Upper lobe of right lung (tissue), 1 donor: ENCODE measurements around the gene RGR. TPM values are rescaled to one million over a fixed set of nuclear protein-coding genes. Genes with fewer than 3 reads are reported as not detected.

Experiments
- ATAC-seq: fragments of 200-7000 bp; cut with Tn5 transposase; one replicate; pipeline ENCODE4 v1.9.1; 2020; ENCODE audit warnings: mild to moderate bottlenecking, moderate library complexity
- DNase-seq: peaks from one replicate; pipeline ENCODE4 v3.0.0-alpha.2; 2020
- H3K27ac ChIP-seq: fragments of 200-600 bp; one replicate; pipeline ENCODE4 v1.8.0; 2022
- H3K27me3 ChIP-seq: fragments of 200-600 bp; one replicate; pipeline ENCODE4 v1.8.0; 2022; ENCODE audit warnings: mild to moderate bottlenecking
- H3K36me3 ChIP-seq: fragments of 200-600 bp; one replicate; pipeline ENCODE4 v1.8.0; 2022
- H3K4me1 ChIP-seq: fragments of 200-600 bp; one replicate; pipeline ENCODE4 v1.8.0; 2022
- H3K4me3 ChIP-seq: fragments of 200-600 bp; one replicate; pipeline ENCODE4 v1.8.0; 2022; ENCODE audit warnings: mild to moderate bottlenecking
- H3K9me3 ChIP-seq: fragments of 200-600 bp; one replicate; pipeline ENCODE4 v1.8.0; 2022
- intact Hi-C: fragments of 100-400 bp; cut with DNase I; formaldehyde crosslinking; loops from one replicate; pipeline ENCODE4 v1.11.0; 2022
- total RNA-seq: library from RNA; stranded (reverse); fragmentation: NEBNext Ultra II Directional; extraction: Animal tissue kit (Norgen Biotek cat#: 25700); gene quantifications from one replicate; pipeline ENCODE4 v1.2.1, GENCODE V29; 2021
- TF ChIP-seq, protein P1 (sequence below): fragments of 200-600 bp; IDR thresholded peaks from one replicate; pipeline ENCODE4 v1.8.0; 2022; ENCODE audit warnings: antibody characterized with exemption
- donor health status: DM: no; HTN: yes; CAD: no; lungs with severe emphysema.

The RGR gene
- total RNA-seq, 1 donor from 2014 or later: 0.41 TPM

DNA sequence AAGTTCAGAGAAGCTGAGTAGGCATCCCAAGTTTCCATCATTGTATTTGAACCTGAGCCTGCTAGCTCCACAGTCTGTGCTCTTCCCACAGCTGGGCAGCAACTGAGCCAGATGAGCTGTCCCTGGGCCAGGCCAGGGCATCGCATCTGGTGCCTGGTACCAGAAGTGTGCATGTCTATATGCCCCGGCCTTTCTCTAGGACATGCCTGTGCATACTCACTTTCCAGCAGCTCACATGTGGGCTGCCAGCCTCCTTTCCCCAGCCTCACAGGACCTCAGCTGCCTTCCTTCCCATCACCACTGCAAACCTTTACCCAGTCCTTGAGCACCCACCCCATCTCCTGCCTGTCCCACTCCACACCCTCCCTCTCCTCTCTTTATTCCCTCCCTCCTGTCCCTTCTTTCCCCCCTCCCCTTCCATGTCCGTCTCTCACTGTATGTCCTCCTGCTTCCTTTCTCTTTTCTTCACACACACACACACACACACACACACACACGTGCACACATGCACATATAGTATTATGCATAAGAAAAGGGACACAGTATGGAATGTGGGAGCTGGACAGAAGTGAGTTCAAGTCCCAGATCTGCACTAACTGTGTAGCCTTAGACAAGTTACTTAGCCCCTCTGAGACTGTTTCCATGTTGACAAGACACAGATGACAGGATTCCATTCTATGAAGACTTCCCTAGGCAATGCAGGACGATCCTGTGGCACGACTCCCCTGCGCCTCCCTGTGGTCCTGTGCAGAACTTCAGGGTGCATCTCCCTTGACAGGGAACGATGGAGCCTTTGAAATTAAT lies 39.6 kb upstream of the RGR start:
- H3K9me3 ChIP-seq: no peaks in the 10 kb centered on the region
- no peak overlapping the region for H3K4me3 ChIP-seq
- ATAC-seq (peak; percentile 71), DNase-seq (no peak)
- no peaks in the 10 kb centered on the region for H3K36me3 ChIP-seq
- H3K27ac ChIP-seq: no peak overlapping the region
- no peaks in the 10 kb centered on the region for H3K4me1 ChIP-seq
- H3K27me3 ChIP-seq: peaks cover 14% of the 10 kb centered on the region
- intact Hi-C loops: no loop called here
- TF ChIP-seq, protein P1, sequence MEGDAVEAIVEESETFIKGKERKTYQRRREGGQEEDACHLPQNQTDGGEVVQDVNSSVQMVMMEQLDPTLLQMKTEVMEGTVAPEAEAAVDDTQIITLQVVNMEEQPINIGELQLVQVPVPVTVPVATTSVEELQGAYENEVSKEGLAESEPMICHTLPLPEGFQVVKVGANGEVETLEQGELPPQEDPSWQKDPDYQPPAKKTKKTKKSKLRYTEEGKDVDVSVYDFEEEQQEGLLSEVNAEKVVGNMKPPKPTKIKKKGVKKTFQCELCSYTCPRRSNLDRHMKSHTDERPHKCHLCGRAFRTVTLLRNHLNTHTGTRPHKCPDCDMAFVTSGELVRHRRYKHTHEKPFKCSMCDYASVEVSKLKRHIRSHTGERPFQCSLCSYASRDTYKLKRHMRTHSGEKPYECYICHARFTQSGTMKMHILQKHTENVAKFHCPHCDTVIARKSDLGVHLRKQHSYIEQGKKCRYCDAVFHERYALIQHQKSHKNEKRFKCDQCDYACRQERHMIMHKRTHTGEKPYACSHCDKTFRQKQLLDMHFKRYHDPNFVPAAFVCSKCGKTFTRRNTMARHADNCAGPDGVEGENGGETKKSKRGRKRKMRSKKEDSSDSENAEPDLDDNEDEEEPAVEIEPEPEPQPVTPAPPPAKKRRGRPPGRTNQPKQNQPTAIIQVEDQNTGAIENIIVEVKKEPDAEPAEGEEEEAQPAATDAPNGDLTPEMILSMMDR: peak; percentile 66

DNA sequence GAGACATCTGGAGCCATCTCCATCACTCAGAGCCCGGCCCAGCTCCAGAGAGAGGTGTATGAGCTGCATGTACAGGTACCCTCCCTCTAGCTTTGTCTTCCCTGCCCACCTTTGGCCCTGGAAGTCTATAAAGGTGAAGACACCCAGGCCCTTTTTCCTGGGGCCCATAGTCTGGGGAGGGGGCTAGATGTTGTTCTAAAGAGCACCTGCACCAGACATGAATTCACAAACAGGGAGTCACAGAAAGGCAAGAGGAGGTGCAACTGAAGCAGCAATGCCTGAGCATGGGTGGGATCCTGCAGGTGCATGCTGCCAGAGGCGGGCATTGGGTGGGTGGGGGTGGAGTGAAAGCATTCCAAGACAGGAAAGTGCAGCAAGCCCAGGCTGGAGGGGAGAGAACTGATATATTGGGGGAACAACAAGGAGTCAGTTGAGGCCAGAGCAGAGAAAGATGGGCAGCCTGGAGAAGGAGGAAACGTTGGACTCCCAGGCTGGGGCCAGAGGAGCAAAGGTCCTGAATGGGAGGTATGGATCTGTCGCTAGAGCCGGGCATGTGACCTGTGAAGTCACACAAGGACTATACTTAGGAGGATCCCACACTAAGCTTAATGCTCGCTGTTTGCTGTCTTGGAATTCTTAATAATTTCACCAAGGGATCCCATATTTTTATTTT lies 38.9 kb upstream of the RGR start:
- Histone ChIP-seq H3K4me3 (no peak overlapping the region), H3K27me3 (peaks cover 14% of the 10 kb centered on the region), H3K36me3 (no peaks in the 10 kb centered on the region), H3K9me3 (no peaks in the 10 kb centered on the region), H3K27ac (no peak overlapping the region), H3K4me1 (no peaks in the 10 kb centered on the region)
- DNase-seq (peak; percentile 15), ATAC-seq (no peak)
- TF ChIP-seq, protein P1: no peak
- intact Hi-C loops: no loop called here

DNA sequence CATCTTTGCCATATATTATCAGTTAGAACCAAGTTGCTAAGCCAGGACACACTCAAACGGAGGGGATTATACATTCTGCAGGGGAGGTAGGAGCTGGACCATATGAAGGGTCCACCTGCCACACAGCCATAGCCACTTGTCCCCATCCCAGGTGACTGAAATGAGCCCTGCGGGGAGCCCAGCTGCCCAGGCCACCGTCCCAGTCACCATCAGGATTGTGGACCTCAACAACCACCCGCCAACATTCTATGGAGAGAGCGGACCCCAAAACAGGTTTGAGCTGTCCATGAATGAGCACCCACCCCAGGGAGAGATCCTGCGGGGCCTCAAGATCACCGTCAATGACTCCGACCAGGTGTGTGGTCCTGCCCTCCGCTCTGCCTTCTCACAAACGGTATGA lies 36.8 kb upstream of the RGR start:
- ATAC-seq: no peak
- Histone ChIP-seq H3K9me3 (no peaks in the 10 kb centered on the region), H3K36me3 (no peaks in the 10 kb centered on the region), H3K27ac (no peak overlapping the region), H3K27me3 (peaks cover 14% of the 10 kb centered on the region), H3K4me3 (no peak overlapping the region), H3K4me1 (no peaks in the 10 kb centered on the region)
- intact Hi-C loops: no loop called here
- TF ChIP-seq, protein P1: no peak
- DNase-seq: no peak

- no peaks in the 10 kb centered on the region for H3K36me3 ChIP-seq
- H3K27me3 ChIP-seq: peaks cover 5% of the 10 kb centered on the region
- H3K9me3 ChIP-seq: no peaks in the 10 kb centered on the region
- no peaks in the 10 kb centered on the region for H3K4me1 ChIP-seq
- no peak for ATAC-seq
- H3K27ac ChIP-seq: no peak overlapping the region
- no peak overlapping the region for H3K4me3 ChIP-seq
- intact Hi-C loops: no loop called here
- TF ChIP-seq, protein P1: no peak
- DNase-seq: no peak
These were observed 33.3 kb upstream of the RGR start for GRCh38 chr10:84211566-84211965.

DNA sequence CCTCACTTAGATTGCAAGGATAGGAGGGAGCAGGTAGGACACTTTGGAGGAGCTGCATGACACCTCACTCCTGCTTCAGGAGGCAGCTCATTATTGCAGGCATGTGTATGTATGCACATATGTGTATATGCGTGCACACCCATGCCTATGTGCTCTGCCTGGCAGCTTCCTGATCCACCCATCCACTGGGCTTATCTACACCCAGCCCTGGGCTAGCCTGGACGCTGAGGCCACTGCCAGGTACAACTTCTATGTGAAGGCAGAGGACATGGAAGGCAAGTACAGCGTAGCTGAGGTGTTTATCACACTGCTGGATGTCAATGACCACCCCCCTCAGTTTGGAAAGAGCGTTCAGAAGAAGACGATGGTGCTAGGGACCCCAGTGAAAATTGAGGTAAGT lies 32.8 kb upstream of the RGR start:
- TF ChIP-seq, protein P1: no peak
- no peak for ATAC-seq
- intact Hi-C loops: no loop called here
- Histone ChIP-seq H3K4me3 (no peak overlapping the region), H3K36me3 (no peaks in the 10 kb centered on the region), H3K4me1 (no peaks in the 10 kb centered on the region), H3K27me3 (peaks cover 2% of the 10 kb centered on the region), H3K9me3 (no peaks in the 10 kb centered on the region), H3K27ac (no peak overlapping the region)
- no peak for DNase-seq
